CD4-positive, alpha-beta T cell (primary cell): ENCODE data around the gene PCCA. TPM values are rescaled to one million over a fixed set of nuclear protein-coding genes. Genes with fewer than 3 reads are reported as not detected.

Source experiments
- ATAC-seq: fragments of 200-7000 bp; cut with Tn5 transposase; one replicate; pipeline ENCODE4 v1.10.0; 2022; ENCODE audit warnings: mild to moderate bottlenecking; ENCODE audit not compliant: poor library complexity
- CTCF ChIA-PET: fragments of 350-600 bp; sonication (Branson Sonifier 250); formaldehyde crosslinking; loops from one replicate; lab custom pipeline; 2021; ENCODE audit warnings: antibody characterized with exemption, inconsistent platforms; lab: Charles Lee
- POLR2A ChIA-PET: fragments of 350-600 bp; sonication (Branson Sonifier 250); formaldehyde crosslinking; loops from one replicate; lab custom pipeline; 2021; ENCODE audit warnings: antibody characterized with exemption, inconsistent platforms; lab: Charles Lee
- DNase-seq, 14 experiments: peaks; one replicate each; pipeline ENCODE4 v3.0.0-alpha.2; 2013 to 2020; ENCODE audit warnings: mixed read lengths in 2 of 14
- H3K27ac ChIP-seq, 2 donors: one replicate each; pipeline versions ENCODE4 v1.5.1 to v1.7.0; 2013; ENCODE audit warnings: low read length in 2 of 2, low read depth in 1 of 2, mild to moderate bottlenecking in 1 of 2
- H3K27me3 ChIP-seq, 2 experiments: 1 replicate in 1 of 2; 2 replicates in 1 of 2; pipeline versions ENCODE4 v1.6.1 to v1.7.0; 2013; ENCODE audit warnings: low read length in 2 of 2, control low read depth in 1 of 2, mild to moderate bottlenecking in 1 of 2, moderate library complexity in 1 of 2; ENCODE audit not compliant: insufficient read depth in 2 of 2, control insufficient read depth in 1 of 2
- H3K36me3 ChIP-seq: one replicate; pipeline ENCODE4 v1.6.1; 2013; ENCODE audit warnings: low read length, control low read depth; ENCODE audit not compliant: insufficient read depth
- H3K4me1 ChIP-seq: one replicate; pipeline ENCODE4 v1.6.1; 2013; ENCODE audit warnings: low read length, control low read depth; ENCODE audit not compliant: insufficient read depth
- H3K4me3 ChIP-seq: one replicate; pipeline ENCODE4 v1.5.1; 2013; ENCODE audit warnings: mild to moderate bottlenecking, low read length, moderate library complexity
- H3K9me3 ChIP-seq, 2 experiments: 1 replicate in 1 of 2; 2 replicates in 1 of 2; pipeline versions ENCODE4 v1.6.1 to v1.7.0; 2013; ENCODE audit warnings: low read length in 2 of 2, mild to moderate bottlenecking in 2 of 2, control low read depth in 1 of 2, moderate library complexity in 1 of 2; ENCODE audit not compliant: control insufficient read depth in 1 of 2, insufficient read depth in 1 of 2
- H3K27ac Mint-ChIP-seq: one replicate; pipeline ENCODE4 v1.8.0; 2020; ENCODE audit warnings: mixed read lengths
- H3K27me3 Mint-ChIP-seq: one replicate; pipeline ENCODE4 v1.8.0; 2021; ENCODE audit warnings: mixed read lengths
- H3K36me3 Mint-ChIP-seq: one replicate; pipeline ENCODE4 v1.8.0; 2021; ENCODE audit warnings: low read depth, mixed read lengths
- H3K4me1 Mint-ChIP-seq: one replicate; pipeline ENCODE4 v1.8.0; 2021; ENCODE audit warnings: low read depth, mixed read lengths
- H3K4me3 Mint-ChIP-seq: one replicate; pipeline ENCODE4 v1.8.0; 2020; ENCODE audit warnings: mild to moderate bottlenecking, mixed read lengths
- H3K9me3 Mint-ChIP-seq: one replicate; pipeline ENCODE4 v1.8.0; 2020; ENCODE audit warnings: mixed read lengths
- intact Hi-C, 2 experiments: fragments of 100-400 bp; cut with DNase I in 1 of 2; cut with micrococcal nuclease in 1 of 2; formaldehyde crosslinking; loops; one replicate each; pipeline versions ENCODE4 v1.15.1 to v1.9.0; 2023 to 2025; cut with DNase I, micrococcal nuclease
- total RNA-seq, 174 experiments: library from RNA in 2 of 174; stranded (reverse) in 2 of 174; gene quantifications; one replicate each; pipeline ENCODE4 v1.2.3 and lab custom pipeline; 2021 to 2026
- TF ChIP-seq, protein P1 (sequence below): fragments of 200-600 bp; IDR thresholded peaks from one replicate; pipeline ENCODE4 v1.8.0; 2022; ENCODE audit warnings: antibody characterized with exemption, mild to moderate bottlenecking

PCCA gene
- total RNA-seq, 2 experiments from 2014 or later: 4.7 to 5.2 TPM

DNA sequence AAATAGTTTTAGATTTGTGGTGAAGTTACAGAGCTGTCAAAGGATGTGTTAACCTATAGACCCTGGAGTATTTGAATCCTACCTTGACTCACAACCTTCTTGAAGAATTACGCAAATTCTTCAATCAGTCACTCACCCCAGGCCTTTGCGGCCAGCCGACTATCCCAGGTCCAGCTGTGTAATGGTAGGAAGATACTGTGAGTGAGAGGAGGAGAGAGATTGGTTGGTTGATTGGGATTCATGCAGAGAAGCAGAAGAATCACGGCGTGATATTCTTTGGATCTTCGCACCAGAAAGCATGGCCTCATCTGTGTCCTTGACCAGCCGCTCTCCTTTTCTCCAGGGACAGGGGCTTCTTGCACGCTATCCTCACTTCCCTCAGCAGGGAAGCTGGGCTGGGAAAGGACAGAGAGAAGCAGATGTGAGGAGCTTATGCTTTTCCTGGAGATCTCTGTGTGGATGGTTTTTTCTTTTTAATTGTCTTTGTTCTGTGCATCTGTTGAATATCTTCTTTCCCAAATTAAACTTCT is 250.6 kb downstream of the PCCA start:
- intact Hi-C loops: no loop called here
- Mint-ChIP-seq H3K9me3 (peaks cover 5% of the 10 kb centered on the region), H3K27me3 (no peaks in the 10 kb centered on the region), H3K36me3 (peaks cover 6% of the 10 kb centered on the region), H3K4me1 (peaks cover 17% of the 10 kb centered on the region), H3K27ac (no peak overlapping the region), H3K4me3 (no peak overlapping the region)
- no peaks in the 10 kb centered on the region for H3K4me1 ChIP-seq
- TF ChIP-seq, protein P1, sequence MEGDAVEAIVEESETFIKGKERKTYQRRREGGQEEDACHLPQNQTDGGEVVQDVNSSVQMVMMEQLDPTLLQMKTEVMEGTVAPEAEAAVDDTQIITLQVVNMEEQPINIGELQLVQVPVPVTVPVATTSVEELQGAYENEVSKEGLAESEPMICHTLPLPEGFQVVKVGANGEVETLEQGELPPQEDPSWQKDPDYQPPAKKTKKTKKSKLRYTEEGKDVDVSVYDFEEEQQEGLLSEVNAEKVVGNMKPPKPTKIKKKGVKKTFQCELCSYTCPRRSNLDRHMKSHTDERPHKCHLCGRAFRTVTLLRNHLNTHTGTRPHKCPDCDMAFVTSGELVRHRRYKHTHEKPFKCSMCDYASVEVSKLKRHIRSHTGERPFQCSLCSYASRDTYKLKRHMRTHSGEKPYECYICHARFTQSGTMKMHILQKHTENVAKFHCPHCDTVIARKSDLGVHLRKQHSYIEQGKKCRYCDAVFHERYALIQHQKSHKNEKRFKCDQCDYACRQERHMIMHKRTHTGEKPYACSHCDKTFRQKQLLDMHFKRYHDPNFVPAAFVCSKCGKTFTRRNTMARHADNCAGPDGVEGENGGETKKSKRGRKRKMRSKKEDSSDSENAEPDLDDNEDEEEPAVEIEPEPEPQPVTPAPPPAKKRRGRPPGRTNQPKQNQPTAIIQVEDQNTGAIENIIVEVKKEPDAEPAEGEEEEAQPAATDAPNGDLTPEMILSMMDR: no peak
- CTCF ChIA-PET: no interaction called here
- H3K9me3 ChIP-seq: no peaks in the 10 kb centered on the region
- no peaks in the 10 kb centered on the region for H3K27me3 ChIP-seq
- no peak overlapping the region for H3K27ac ChIP-seq
- POLR2A ChIA-PET: no interaction called here
- H3K36me3 ChIP-seq: no peaks in the 10 kb centered on the region
- no peak for DNase-seq
- H3K4me3 ChIP-seq: no peak overlapping the region
- no peak for ATAC-seq

DNA sequence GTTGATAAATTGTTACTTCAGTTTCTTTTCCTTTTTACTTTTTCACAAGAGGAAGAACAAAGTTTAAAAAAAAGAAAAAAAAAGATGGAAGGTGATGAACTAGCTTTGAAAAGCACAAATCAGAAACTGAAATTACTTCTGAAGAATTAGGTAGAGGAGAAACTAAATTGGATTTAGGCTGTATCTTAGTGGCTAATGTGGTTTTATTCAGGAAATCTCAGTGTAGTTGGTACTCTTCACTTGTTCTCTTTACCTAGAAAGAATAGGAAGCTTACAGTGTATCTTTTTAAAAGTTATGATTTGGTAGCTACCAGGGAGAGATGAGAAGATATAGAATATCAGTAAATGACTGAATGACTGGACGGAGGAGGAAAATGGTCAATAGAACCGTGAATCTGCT is 252.0 kb downstream of the PCCA start:
- no peaks in the 10 kb centered on the region for H3K27me3 ChIP-seq
- DNase-seq (peak in 1 of 14 experiments; percentile 22), ATAC-seq (no peak)
- Mint-ChIP-seq H3K36me3 (peaks cover 4% of the 10 kb centered on the region), H3K4me1 (peaks cover 17% of the 10 kb centered on the region), H3K9me3 (peaks cover 3% of the 10 kb centered on the region), H3K4me3 (no peak overlapping the region), H3K27me3 (no peaks in the 10 kb centered on the region), H3K27ac (no peak overlapping the region)
- no peaks in the 10 kb centered on the region for H3K9me3 ChIP-seq
- ChIA-PET POLR2A (no interaction called here), CTCF (no interaction called here)
- no peak overlapping the region for H3K4me3 ChIP-seq
- no peaks in the 10 kb centered on the region for H3K36me3 ChIP-seq
- no peak overlapping the region for H3K27ac ChIP-seq
- TF ChIP-seq, protein P1: no peak
- no peaks in the 10 kb centered on the region for H3K4me1 ChIP-seq
- intact Hi-C loops: no loop called here

DNA sequence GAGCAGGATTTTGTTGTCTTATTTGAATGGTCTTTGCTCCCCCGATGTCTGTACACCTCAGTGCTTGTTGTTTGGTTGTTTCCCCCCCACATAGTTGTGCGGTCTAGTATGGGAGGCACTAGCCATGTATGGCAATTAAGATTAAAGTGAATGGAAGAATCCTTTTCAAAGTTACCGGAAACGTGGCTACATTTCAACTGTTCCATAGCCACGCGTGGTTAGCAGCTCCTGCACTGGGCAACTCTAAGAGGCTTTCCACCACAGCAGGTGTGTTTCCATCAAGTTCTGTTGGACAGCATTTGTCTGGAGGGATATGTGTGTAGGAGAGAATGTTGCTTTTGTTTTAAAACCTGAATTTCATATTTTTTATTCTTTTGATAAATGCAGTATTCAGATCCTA is 252.4 kb downstream of the PCCA start:
- H3K27me3 Mint-ChIP-seq: no peaks in the 10 kb centered on the region
- no peak overlapping the region for H3K27ac ChIP-seq
- no peaks in the 10 kb centered on the region for H3K9me3 ChIP-seq
- H3K4me1 Mint-ChIP-seq: peaks cover 17% of the 10 kb centered on the region
- no peak overlapping the region for H3K4me3 ChIP-seq
- H3K36me3 ChIP-seq: no peaks in the 10 kb centered on the region
- ChIA-PET CTCF (no interaction called here), POLR2A (no interaction called here)
- H3K4me1 ChIP-seq: no peaks in the 10 kb centered on the region
- peaks cover 3% of the 10 kb centered on the region for H3K9me3 Mint-ChIP-seq
- no peak for ATAC-seq
- TF ChIP-seq, protein P1: no peak
- DNase-seq: no peak
- intact Hi-C loops: no loop called here
- H3K36me3 Mint-ChIP-seq: peaks cover 4% of the 10 kb centered on the region
- H3K27me3 ChIP-seq: no peaks in the 10 kb centered on the region
- H3K4me3 Mint-ChIP-seq: no peak overlapping the region
- H3K27ac Mint-ChIP-seq: no peak overlapping the region
